Suppressor macrophage treated with lipopolysaccharide for 1 hour (primary cell): ENCODE data around the gene NBEAL2.

ENCODE experiments used
- DNase-seq, 3 donors: peaks; one replicate each; pipeline ENCODE4 v3.0.0-alpha.2; 2020 to 2022

The NBEAL2 gene

GRCh38 chr3:46978985-46979944, at the start of gene NBEAL2:
Gene NBEAL2 (plus strand): TSS chr3:46979666. CDS start chr3:46979862, 196 bp downstream.
- DNase-seq = peak; percentile 98

GRCh38 chr3:46930166-46930944, 49.1 kb upstream of the NBEAL2 start:
- DNase-seq = peak; percentile 89 to 97 (median 96)

GRCh38 chr3:46930945-46931403, 48.5 kb upstream of the NBEAL2 start:
- DNase-seq = peak; percentile 34 to 50 (median 47)

- DNase-seq = peak; percentile 40 to 70 (median 66)
Observed at GRCh38 chr3:46931631-46932331, 47.7 kb upstream of the NBEAL2 start.

- peak in 1 of 3 donors; percentile 37 for DNase-seq
Observed at GRCh38 chr3:46932455-46933225, 46.8 kb upstream of the NBEAL2 start.

GRCh38 chr3:46933261-46933660, 46.2 kb upstream of the NBEAL2 start:
- DNase-seq = no peak

GRCh38 chr3:46934072-46934471, 45.4 kb upstream of the NBEAL2 start:
- DNase-seq = no peak

- DNase-seq = no peak
Observed at GRCh38 chr3:46934498-46935167, 44.8 kb upstream of the NBEAL2 start.

- DNase-seq = peak; percentile 56 to 73 (median 71)
Observed at GRCh38 chr3:46935168-46935858, 44.2 kb upstream of the NBEAL2 start.

- DNase-seq = peak; percentile 52 to 77 (median 68)
Observed at GRCh38 chr3:46935989-46936558, 43.4 kb upstream of the NBEAL2 start.

GRCh38 chr3:46936733-46937250, 42.7 kb upstream of the NBEAL2 start:
- peak; percentile 63 to 77 (median 76) for DNase-seq

GRCh38 chr3:46938118-46938517, 41.3 kb upstream of the NBEAL2 start:
- no peak for DNase-seq

- DNase-seq = no peak
Observed at GRCh38 chr3:46939578-46940445, 39.7 kb upstream of the NBEAL2 start.

- no peak for DNase-seq
Observed at GRCh38 chr3:46942076-46942475, 37.4 kb upstream of the NBEAL2 start.

- no peak for DNase-seq
Observed at GRCh38 chr3:46942481-46943236, 36.8 kb upstream of the NBEAL2 start.

GRCh38 chr3:46943237-46944187, 36.0 kb upstream of the NBEAL2 start:
- DNase-seq = no peak

GRCh38 chr3:46944191-46944590, 35.3 kb upstream of the NBEAL2 start:
- no peak for DNase-seq
